GM04504 (cell line): ENCODE measurements around the gene CDK18.
A peak's percentile ranks its signal among the peaks of the same experiment; 100 is the strongest.
"Not testable (repeated sequence)": the region's sequence is repeated elsewhere in the genome, so short reads cannot be mapped to it uniquely, and the experiment has no call there.

Experiments used
- DNase-seq: peaks from one replicate; pipeline ENCODE4 v3.0.0-alpha.2; 2012; ENCODE audit warnings: low read depth

Gene CDK18

GRCh38 chr1:205504311-205505075 lies at the start of gene CDK18:
Gene CDK18, plus strand, starts transcription at chr1:205504669. Its CDS starts 18,499 bp downstream, at chr1:205523168.
- no peak for DNase-seq

- DNase-seq: no peak
Observed at GRCh38 chr1:205454903-205455335, 49.5 kb upstream of the CDK18 start.

- DNase-seq: no peak
Observed at GRCh38 chr1:205455581-205456382, 48.7 kb upstream of the CDK18 start, which contains the start of gene BLACAT1. Gene BLACAT1, minus strand, starts transcription at chr1:205456045.

DNA sequence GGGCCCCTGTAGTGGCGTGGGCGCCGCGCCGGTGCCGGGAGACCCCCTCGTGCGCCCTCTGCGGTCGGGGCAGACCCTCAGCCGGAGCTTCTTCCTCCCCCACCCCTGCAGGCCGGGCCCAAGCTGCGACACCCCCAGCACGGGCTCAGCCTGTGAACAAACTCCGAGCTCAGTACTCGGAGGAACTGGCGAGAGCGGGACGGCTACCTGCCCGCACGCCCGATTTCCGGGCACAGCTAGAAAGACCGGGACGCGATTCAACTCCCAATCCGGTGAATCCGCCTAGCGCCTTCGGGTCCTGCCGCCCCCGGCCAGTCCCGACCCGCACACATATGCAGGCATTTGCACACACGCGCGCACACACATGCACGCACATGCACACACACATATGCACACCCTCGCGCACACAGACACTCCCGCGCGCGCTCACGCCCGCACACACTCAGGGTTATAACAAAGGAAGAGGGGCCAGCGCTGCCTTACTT lies 48.0 kb upstream of the CDK18 start:
- DNase-seq: no peak

DNA sequence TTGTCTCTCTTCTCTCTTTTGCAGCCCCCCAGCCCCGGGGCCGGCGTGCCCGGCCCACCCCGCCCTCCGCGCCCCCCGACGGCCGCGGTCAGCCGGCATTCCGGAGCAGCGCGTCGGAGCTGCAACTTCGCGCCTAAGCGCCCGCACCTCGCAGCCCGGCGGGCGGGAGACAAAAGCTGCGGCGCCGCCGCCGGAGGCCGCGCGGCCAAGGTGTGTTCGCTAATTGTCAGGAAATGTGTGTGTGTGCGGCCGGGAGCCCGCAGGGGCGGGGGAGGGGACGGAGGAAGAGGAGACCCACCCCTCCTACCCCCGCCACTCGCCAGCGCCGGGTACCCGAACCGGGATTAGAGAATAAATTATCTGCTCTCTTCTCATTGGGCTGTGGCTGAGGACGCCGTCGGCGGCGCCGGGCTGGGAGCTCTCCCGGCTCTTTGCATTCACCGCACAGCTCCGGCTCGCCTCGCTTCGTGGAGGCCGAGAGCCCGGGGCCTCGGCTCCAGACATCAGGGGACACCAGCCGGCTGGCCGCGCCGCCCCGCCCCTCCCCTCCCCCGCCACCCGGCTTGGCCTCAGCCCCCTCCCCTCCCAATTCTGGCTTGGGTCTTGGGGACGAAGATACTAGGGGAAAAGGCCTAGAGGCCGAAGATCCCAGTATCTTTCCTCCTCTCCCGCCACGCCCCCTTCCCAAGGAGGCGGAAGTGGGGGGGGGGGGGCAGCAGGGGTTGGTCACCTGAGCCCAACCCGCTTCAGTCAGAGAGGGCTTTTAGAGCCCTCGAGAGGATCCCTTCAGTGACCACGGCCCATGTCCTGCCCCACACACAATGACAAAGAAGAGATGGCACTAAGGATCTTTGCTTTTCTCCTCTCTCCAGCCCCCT lies 47.4 kb upstream of the CDK18 start:
- no peak for DNase-seq

- peak; percentile 24 for DNase-seq
Observed at GRCh38 chr1:205458777-205459566, 45.5 kb upstream of the CDK18 start.

DNA sequence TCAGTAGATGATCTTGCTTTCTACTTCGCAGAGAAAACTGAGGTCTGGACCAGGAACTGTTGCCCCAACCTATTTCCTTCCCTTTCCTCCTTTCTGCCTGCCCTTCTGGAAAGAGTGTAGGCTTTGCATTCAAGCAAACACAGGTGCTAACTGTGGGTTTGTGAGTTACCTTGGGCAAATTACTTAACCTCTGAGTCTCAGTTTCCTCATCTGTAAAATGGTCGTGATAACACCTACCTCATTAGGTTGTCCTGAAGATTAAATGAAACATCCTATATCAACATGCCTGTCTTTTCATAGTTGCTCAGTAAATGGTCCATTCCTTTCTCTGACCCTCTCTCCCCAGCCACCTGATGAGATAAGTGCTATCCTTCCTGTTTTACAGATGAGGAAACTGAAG lies 39.1 kb upstream of the CDK18 start:
- DNase-seq: no peak

DNA sequence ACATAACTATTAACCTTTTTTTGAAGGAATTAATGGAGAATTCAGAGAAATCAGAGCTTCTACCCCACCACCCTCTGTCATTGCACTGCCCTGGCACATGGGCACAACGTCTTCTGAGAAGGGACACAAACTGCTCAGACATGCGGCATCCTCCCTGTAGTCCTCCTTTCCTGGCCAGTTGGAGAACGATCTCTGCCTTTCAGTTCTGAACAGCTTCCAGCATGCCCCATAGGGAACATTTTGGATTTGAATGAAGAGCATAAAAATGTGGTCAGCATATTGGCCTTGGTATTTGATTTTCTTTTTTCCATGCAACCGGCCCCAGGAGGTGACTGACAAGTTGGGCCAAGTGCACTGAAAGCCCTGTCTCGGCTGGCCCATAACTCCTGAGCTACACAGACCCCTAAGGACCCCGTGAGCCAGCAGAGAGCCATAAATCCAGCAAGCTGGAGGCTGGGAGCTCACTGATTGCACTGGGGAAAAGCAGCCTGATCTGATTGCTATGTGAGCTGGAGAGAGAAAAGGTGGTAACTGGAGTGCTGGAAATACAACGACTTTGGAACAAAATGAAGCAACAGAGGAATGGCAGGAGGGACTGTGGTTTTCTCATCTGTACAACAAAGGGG lies 37.8 kb upstream of the CDK18 start:
- DNase-seq: no peak

DNA sequence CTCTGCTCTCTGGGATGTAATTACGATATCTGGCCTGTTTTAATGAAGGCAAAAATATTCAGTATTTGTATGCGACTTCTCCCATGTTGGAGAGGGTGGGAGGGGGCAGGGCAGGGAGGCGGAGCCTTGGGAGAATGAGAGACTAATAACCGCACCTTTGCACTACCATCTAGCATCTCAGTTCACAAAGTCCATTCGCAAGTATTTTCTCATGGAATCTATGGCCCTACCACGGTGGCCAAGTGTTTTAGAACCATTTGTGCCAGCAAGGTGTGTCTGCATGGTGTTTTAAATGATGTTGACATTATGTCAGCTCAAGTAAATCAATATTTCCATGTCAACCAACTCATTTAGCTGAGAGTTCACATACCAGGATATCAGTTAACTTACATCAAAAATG lies 34.3 kb upstream of the CDK18 start:
- DNase-seq: no peak

DNA sequence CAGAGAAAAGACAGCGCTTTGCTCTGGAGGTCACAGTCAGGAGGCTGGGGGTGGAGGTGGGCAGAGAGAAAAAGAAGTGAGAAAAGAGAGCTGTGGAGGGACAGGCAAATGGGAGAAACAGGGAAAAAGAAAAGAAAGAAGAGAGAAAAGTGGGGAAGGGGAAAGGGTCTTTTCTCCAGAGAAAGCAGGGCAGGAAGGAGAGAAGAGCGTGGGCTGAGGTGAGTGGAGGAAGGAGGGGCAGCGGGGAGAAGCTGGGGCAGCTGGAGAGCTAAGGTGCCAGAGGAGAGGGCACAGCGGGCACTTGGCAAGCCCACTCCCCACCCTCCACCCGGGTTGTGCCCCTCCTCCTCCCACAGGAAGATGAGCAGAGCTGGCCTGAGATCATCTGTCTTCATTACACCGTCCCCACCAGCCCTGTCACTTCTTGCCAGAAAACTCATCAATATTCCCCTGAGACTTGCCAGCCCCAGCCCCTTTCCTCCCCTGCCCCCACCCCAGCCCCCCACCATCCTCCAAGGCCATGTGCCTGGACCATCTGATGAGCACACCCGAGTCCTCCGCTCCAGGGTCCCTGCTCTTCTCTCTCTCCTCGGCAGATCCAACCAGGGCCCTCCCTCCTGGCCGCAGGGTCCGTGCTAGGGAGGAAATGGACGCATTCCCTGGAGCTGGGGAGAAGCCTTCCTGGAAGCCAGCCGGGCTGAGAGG lies 31.6 kb upstream of the CDK18 start:
- DNase-seq: no peak

DNA sequence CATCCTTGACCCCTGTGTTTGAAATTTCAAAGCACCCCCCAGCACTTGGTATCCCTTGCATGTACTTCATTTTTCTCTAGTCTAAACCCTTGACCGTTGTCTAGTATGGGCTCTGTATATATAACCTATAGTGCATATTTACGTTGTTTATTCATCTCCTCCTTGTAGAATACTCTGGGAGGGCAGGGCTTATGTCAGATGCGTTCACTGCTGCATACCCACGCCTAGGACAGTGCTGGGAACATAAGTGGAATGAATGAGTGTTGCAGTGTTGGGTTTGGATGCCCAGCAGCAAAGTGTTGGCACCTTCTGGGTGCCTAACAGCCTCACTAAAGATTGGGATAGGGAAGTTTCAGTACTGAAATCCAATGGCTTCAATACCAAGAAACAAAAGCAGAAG lies 31.0 kb upstream of the CDK18 start:
- DNase-seq: no peak

- DNase-seq: no peak
Observed at GRCh38 chr1:205473966-205474365, 30.5 kb upstream of the CDK18 start.

GRCh38 chr1:205474571-205474970 lies 29.9 kb upstream of the CDK18 start:
- DNase-seq: no peak

- DNase-seq: no peak
Observed at GRCh38 chr1:205475855-205476254, 28.6 kb upstream of the CDK18 start.

DNA sequence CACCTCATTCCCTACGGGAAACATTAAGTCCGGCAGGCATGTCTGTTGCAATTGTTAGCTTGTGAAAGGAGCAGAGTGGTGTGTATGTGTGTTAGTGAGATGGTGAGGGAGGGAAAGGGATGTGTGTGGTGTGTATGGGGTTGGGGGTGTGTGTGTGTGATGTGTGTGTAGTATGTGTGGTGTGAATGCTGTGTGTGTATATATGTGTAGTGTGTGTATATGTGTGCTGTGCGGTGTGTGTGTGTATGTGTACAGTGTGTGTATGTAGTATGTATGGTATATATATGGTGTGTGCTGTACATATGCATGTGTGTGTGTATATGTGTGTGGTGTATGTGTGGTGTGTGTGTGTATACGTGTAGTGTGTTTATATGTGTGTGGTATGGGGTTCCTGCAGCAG lies 27.8 kb upstream of the CDK18 start:
- DNase-seq: no peak

DNA sequence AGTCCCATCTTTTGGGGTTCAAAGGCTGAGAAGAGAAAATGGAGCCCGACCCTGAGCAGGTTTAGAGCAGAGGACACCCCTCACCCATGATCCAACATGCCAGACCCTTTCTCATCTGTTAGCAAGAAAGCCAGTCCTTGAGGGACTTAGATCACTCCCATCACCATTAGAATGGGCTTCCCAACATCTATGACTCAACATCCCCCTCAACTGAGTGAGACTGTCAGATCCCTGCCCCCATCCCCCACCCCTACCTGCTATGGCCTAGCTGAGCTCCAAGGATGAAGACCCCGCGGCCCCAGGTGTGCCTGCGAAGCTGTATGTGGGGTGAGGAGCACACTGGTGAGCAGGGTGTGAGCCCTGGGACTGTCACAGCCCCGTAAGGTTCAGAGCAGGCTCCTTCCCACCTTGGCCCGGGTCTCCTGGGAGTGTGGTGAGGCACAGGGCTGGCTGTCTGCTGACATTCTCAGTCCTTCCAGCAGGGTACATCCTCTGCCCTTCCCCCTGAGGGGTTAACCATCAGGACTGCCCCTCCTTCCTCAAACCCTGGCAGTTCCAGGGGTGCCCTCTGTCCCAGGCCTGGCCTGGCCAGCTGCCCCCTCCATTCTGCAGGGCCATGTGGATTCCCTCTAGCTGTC lies 27.2 kb upstream of the CDK18 start:
- DNase-seq: no peak

- peak; percentile 17 for DNase-seq
Observed at GRCh38 chr1:205477759-205478247, 26.7 kb upstream of the CDK18 start.

GRCh38 chr1:205478985-205479384 lies 25.5 kb upstream of the CDK18 start:
- DNase-seq: not testable (repeated sequence)

- DNase-seq: no peak
Observed at GRCh38 chr1:205480349-205480985, 24.0 kb upstream of the CDK18 start.
